HFFc6 (cell line): ENCODE results near the gene CDK11B. TPM values are rescaled to one million over a fixed set of nuclear protein-coding genes. Genes with fewer than 3 reads are reported as not detected.

Source experiments
- DNase-seq: peaks from one replicate; pipeline ENCODE4 v3.0.0-alpha.2; 2018
- H3K27ac Mint-ChIP-seq: 2 replicates; pipeline ENCODE4 v1.8.0; 2020; ENCODE audit warnings: mild to moderate bottlenecking, mixed read lengths
- H3K27me3 Mint-ChIP-seq: 2 replicates; pipeline ENCODE4 v1.8.0; 2021; ENCODE audit warnings: mild to moderate bottlenecking, moderate library complexity, mixed read lengths; ENCODE audit not compliant: insufficient read depth
- H3K36me3 Mint-ChIP-seq: 2 replicates; pipeline ENCODE4 v1.8.0; 2021; ENCODE audit warnings: low read depth, mixed read lengths
- H3K4me1 Mint-ChIP-seq: 2 replicates; pipeline ENCODE4 v1.8.0; 2020; ENCODE audit warnings: low read depth, mixed read lengths
- H3K4me3 Mint-ChIP-seq: 2 replicates; pipeline ENCODE4 v1.8.0; 2020; ENCODE audit warnings: mild to moderate bottlenecking, moderate library complexity, mixed read lengths
- H3K9me3 Mint-ChIP-seq: 2 replicates; pipeline ENCODE4 v1.8.0; 2020; ENCODE audit warnings: mild to moderate bottlenecking, mixed read lengths
- CTCF ChIP-seq: fragments of 200-600 bp; sonication (generic); IDR thresholded peaks from 2 replicates; pipeline ENCODE4 v1.5.0; 2021; ENCODE audit warnings: antibody characterized with exemption, mild to moderate bottlenecking
- total RNA-seq, 6 experiments: library from RNA; stranded (reverse); fragmentation: NEBNext Ultra II Directional; extraction: Animal tissue kit (Norgen Biotek cat#: 25700); gene quantifications; 2 replicates in 1 of 6; 3 replicates in 5 of 6; pipeline ENCODE4 v1.2.3, GENCODE V29; 2021

CDK11B gene
- total RNA-seq, 6 experiments from 2014 or later, result 21.6 to 27.5 (median 24.8) TPM

DNA sequence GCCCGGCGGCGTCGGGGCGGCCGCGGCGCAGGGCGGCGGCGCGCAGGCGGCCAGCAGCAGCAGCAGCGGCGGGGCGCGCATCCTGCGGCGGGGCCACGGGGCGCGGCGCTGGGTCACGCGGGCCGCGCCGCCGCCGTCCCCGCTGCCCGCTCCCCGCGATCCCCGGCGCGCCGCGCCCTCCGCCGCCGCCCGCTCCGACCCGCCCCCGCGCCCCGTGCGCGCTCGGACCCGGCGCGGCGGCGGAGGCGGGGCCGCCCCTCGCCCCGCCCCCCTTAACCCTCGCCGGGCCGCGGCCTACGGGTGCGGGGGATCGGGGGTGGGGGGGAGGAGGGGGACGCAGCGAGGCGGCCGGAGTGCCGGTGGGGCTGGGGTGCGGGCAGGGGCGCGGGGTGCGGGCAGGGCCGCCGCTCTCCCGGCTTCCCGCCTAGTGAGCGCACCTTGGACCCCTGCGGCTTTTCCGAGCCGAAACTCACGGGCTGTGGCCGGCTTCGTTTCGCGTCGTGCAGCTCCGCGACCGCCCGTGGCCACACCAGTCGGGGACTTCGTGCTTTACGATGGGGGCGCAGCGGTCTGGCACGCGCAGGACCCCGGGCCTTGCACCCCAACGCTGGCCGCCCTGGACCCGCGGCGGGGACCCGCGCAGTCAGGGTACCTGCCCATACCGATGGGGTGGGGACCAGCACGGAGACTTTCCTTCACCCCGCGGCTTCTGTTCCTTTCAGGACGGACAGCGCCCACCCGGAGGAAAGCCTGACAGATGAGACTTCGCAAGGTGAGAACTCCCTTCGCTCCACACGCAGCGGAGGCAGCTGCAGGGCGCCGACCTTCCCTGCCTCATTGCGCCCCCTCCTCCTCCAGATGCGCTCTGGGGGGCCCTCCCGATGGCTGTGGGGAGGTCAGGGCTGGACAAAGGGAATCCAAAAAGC, 58.6 kb downstream of the CDK11B start, which contains the start of gene FNDC10:
Gene FNDC10 (minus strand): TSS at position 201 of the 926 bp plus-strand sequence. CDS start 120 bp downstream, at position 81.
- no peaks in the 10 kb centered on the region for H3K36me3 Mint-ChIP-seq
- TF ChIP-seq CTCF, result no peak
- H3K27ac Mint-ChIP-seq, result no peak within 1 kb of the TSS
- no peaks in the 10 kb centered on the region for H3K9me3 Mint-ChIP-seq
- peak within 1 kb of the TSS; percentile 17; the same call in 1 of the 2 replicates for H3K4me3 Mint-ChIP-seq
- DNase-seq, result no peak
- H3K27me3 Mint-ChIP-seq, result peaks cover 13% of the 10 kb centered on the region
- H3K4me1 Mint-ChIP-seq, result no peaks in the 10 kb centered on the region

DNA sequence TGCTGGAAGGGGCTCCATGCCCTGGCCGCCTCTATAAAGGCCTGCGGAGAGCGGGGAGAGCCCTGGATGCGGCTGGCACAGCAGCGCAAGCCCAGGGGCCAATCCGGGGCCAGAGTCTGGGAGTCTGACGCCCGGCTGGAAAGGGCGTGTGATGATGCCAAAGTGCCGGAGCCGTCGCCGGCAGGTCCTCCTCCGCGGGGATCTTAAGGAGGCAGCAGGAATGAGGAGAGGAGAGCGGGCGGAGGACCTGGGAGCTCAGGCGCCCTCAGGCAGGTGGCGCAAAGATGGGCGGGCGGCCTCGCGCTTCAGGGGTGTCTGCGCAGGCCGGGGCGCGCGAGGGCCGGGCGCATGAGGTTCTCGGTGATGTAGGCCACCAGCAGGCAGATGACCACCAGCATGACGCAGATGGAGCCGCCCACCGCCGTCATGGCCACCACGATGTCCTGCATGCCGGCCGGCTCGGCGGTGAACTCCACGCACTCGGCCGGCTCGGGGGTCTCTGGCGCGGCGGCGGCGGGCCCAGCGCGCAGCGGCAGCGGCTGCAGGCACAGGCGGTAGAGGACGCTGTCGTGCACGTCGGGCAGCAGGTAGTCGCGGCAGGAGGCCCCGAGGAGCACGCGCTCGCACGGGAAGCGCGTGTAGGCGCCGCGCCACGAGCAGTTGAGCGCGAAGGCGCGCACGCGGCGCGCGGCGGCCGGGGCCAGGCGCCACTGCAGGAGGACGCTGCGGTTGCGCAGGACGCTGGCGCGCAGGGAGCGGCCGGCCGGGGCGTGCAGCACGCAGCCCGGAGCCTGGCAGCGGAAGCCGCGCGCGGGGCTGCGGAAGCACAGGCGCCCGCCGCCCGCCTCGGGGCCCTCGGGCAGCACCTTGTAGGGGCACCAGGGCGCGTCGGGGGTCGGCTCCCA, 59.5 kb downstream of the CDK11B start:
- DNase-seq, result no peak
- Mint-ChIP-seq H3K9me3 (no peaks in the 10 kb centered on the region), H3K4me3 (peak overlapping the region; percentile 17; the same call in 1 of the 2 replicates), H3K4me1 (no peaks in the 10 kb centered on the region), H3K27ac (no peak overlapping the region), H3K27me3 (peaks cover 13% of the 10 kb centered on the region), H3K36me3 (no peaks in the 10 kb centered on the region)
- peak; percentile 11; the same call in 1 of the 2 replicates for TF ChIP-seq CTCF

GRCh38 chr1:1598720-1599029, 60.1 kb downstream of the CDK11B start:
- H3K36me3 Mint-ChIP-seq, result no peaks in the 10 kb centered on the region
- DNase-seq, result no peak
- peak overlapping the region; percentile 17; the same call in 1 of the 2 replicates for H3K4me3 Mint-ChIP-seq
- no peaks in the 10 kb centered on the region for H3K4me1 Mint-ChIP-seq
- peaks cover 13% of the 10 kb centered on the region for H3K27me3 Mint-ChIP-seq
- H3K27ac Mint-ChIP-seq, result no peak overlapping the region
- TF ChIP-seq CTCF, result no peak
- no peaks in the 10 kb centered on the region for H3K9me3 Mint-ChIP-seq

- no peak for DNase-seq
- H3K9me3 Mint-ChIP-seq, result no peaks in the 10 kb centered on the region
These were observed 60.6 kb downstream of the CDK11B start for GRCh38 chr1:1598051-1598719.

More at GRCh38 chr1:1598051-1598719, 60.6 kb downstream of the CDK11B start:
- H3K4me1 Mint-ChIP-seq, result no peaks in the 10 kb centered on the region
- H3K36me3 Mint-ChIP-seq, result no peaks in the 10 kb centered on the region
- no peak overlapping the region for H3K4me3 Mint-ChIP-seq
- no peak; the same call in 1 of the 2 replicates for TF ChIP-seq CTCF
- peaks cover 13% of the 10 kb centered on the region for H3K27me3 Mint-ChIP-seq
- no peak overlapping the region for H3K27ac Mint-ChIP-seq
